Tibial nerve (tissue), 4 donors: ENCODE measurements around the gene IBA57.

ENCODE experiments used
- EP300 ChIP-seq, 2 donors: sonication (generic); formaldehyde crosslinking; IDR thresholded peaks; one replicate each; pipeline ENCODE4 v1.6.1; 2017; ENCODE audit warnings: antibody characterized with exemption in 2 of 2, mild to moderate bottlenecking in 1 of 2
- TF ChIP-seq, protein P1 (sequence below), 5 experiments: fragments of 200-600 bp in 3 of 5; fragments of 450-650 bp in 2 of 5; sonication (generic) in 3 of 5; IDR thresholded peaks; one replicate each; pipeline ENCODE4 v1.5.1; 2016 to 2019; ENCODE audit warnings: antibody characterized with exemption in 5 of 5, mild to moderate bottlenecking in 3 of 5, moderate library complexity in 2 of 5

DNA sequence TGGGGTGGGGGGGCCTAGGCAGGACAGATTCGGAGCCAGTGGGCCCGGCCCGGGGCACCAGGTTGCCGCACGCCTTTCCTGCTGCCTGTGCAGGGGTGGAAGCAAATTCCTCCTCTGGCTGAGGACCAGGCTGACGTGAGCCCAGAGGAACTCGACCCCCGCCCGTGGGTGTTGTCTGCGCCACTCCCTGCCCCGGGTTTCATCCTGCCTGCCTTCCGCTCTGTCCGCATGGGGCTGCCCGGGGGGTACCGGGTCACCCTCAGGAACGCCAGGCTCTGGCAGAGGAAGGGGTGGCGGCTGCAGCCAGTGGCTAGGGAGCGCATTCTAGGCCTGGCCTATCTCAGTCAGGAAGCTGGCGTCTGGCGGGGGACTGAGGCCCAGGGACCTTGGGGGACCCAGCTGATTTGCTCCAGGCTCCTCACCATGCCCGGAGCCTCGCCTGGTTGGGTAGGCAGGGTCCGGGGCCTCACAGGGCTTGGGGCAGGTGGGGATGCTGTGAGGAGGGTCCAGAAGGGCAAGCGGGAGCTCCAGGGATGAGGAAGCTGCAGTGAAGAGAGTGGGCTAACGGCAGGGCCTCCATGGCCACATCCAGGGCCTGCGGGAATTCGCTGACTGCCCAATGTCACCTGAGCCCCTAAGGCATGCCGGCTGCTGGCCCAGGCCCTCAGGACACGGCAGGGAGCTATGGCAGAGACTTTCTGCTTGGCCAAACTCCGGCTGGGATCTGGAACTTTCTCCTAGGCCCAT is 2.4 kb upstream of the IBA57 start:
- TF ChIP-seq, protein P1, sequence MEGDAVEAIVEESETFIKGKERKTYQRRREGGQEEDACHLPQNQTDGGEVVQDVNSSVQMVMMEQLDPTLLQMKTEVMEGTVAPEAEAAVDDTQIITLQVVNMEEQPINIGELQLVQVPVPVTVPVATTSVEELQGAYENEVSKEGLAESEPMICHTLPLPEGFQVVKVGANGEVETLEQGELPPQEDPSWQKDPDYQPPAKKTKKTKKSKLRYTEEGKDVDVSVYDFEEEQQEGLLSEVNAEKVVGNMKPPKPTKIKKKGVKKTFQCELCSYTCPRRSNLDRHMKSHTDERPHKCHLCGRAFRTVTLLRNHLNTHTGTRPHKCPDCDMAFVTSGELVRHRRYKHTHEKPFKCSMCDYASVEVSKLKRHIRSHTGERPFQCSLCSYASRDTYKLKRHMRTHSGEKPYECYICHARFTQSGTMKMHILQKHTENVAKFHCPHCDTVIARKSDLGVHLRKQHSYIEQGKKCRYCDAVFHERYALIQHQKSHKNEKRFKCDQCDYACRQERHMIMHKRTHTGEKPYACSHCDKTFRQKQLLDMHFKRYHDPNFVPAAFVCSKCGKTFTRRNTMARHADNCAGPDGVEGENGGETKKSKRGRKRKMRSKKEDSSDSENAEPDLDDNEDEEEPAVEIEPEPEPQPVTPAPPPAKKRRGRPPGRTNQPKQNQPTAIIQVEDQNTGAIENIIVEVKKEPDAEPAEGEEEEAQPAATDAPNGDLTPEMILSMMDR (IDR thresholded peaks at IDR 0.05): no peak
- peak in 1 of 2 donors; percentile 18 for TF ChIP-seq EP300 (IDR thresholded peaks at IDR 0.05)
